HG02973 (cell line): ENCODE data around the gene MAPKAPK5.
"Not testable (repeated sequence)": the region's sequence is repeated elsewhere in the genome, so short reads cannot be mapped to it uniquely, and the experiment has no call there.

Experiments used
- ATAC-seq: cut with Tn5 transposase; IDR thresholded peaks from one replicate; pipeline ENCODE4 v1.9.1; 2021; ENCODE audit warnings: moderate library complexity; ENCODE audit not compliant: unreplicated experiment

The MAPKAPK5 gene

GRCh38 chr12:111827907-111828306, 14.1 kb upstream of the MAPKAPK5 start:
- no peak for ATAC-seq

- no peak for ATAC-seq
Observed at GRCh38 chr12:111828338-111828979, 13.6 kb upstream of the MAPKAPK5 start.

GRCh38 chr12:111829635-111830034, 12.4 kb upstream of the MAPKAPK5 start:
- ATAC-seq, result not testable (repeated sequence)

GRCh38 chr12:111834740-111835386, 7.2 kb upstream of the MAPKAPK5 start:
- not testable (repeated sequence) for ATAC-seq

DNA sequence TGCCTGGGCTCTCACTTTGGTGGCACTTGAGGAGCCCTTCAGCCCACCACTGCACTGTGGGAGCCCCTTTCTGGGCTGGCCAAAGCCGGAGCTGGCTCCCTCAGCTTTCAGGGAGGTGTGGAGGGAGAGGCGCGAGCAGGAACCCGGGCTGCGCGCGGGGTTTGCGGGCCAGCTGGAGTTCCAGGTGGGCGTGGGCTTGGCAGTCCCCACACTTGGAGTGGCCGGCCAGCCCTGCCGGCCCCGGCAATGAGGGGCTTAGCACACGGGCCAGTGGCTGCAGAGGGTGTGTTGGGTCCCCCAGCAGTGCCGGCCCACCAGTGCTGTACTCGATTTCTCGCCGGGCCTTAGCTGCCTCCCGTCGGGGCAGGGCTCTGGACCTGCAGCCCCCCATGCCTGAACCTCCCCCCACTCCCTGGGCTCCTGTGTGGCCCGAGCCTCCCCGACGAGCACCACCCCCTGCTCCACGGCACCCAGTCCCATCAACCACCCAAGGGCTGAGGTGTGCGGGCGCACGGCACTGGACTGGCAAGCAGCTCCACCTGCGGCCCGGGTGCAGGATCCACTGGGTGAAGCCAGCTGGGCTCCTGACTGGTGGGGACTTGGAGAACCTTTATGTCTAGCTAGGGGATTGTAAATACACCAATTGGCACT, 6.4 kb upstream of the MAPKAPK5 start:
- ATAC-seq, result not testable (repeated sequence)

DNA sequence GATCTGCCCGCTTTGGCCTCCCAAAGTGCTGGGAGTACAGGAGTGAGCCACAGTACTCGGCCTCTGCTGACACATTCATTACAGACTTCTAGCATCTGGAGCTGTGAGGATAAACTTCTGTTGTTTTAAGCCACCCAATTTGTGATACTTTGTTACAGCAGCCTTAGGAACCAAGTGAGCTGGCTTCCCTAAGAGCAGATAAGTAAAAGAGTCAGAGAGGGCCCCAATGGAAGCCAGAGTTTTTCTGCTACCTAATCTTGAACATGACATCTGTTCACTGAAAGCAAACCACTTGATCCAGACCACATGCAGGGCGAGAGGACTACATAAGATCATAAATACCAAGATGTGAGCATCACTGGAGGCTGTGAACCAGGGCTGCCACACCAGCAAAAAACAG, 3.7 kb upstream of the MAPKAPK5 start:
- ATAC-seq, result no peak

DNA sequence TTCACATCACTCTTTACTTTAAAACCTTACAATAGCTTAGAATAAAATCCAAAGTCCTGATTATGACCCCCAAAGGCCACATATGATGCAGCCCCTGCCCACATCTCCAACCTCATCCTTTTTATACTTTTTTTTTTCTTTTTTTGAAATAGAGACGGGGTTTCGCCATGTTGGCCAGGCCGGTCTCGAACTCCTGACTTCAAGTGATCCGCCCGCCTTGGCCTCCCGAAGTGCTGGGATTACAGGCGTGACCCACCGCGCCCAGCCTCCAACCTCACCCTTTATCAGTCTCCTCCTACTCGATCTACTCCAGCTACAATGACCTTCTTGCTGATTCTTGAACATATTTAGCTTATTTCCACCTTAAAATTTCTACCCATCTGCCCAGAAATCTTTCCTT, 1.2 kb upstream of the MAPKAPK5 start:
- no peak for ATAC-seq

GRCh38 chr12:111841236-111841749, 735 bp upstream of the MAPKAPK5 start:
- ATAC-seq, result peak; percentile 12

- ATAC-seq, result peak; percentile 25
Observed at GRCh38 chr12:111842556-111843396, 748 bp downstream of the MAPKAPK5 start.

DNA sequence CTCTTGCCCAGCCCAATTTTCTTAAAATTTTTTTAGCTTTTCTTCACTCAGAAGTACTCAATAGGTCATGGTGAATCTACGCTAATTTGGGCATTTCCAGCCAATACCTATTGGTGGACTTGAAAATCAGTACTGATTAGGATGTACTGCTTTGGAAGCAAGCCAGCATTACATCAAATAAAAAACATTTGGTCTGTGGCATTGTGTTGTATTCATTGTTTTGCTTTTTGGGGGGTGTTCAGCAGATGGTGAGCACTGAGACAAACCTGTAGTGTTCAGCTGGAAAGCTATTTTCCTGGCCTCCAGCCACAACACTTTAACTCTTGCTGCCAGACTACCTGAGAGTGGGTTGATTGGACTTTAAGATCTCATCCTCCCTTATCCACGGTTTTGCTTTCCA, 4.0 kb downstream of the MAPKAPK5 start:
- ATAC-seq, result no peak

- ATAC-seq, result no peak
Observed at GRCh38 chr12:111850526-111850925, 8.5 kb downstream of the MAPKAPK5 start.

- no peak for ATAC-seq
Observed at GRCh38 chr12:111858186-111858585, 16.2 kb downstream of the MAPKAPK5 start.

GRCh38 chr12:111858778-111859177, 16.8 kb downstream of the MAPKAPK5 start:
- no peak for ATAC-seq

GRCh38 chr12:111864913-111865312, 22.9 kb downstream of the MAPKAPK5 start:
- no peak for ATAC-seq

DNA sequence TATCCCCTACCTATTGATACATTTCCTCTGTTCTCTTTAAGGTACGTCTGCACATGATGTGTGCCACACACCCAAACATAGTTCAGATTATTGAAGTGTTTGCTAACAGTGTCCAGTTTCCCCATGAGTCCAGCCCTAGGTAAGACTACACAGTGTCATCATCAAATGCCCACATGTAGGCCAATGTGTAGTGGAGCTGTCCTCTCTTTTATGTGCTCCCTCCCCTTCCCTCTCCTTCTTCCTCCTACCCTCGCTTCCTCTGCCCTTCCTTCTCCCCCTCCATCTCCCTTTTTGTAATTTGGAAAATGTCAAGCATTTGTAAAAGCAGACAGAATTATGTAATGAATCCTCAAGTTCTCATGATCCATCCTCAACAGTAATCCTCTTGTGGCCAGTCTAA, 25.5 kb downstream of the MAPKAPK5 start:
- ATAC-seq, result no peak

DNA sequence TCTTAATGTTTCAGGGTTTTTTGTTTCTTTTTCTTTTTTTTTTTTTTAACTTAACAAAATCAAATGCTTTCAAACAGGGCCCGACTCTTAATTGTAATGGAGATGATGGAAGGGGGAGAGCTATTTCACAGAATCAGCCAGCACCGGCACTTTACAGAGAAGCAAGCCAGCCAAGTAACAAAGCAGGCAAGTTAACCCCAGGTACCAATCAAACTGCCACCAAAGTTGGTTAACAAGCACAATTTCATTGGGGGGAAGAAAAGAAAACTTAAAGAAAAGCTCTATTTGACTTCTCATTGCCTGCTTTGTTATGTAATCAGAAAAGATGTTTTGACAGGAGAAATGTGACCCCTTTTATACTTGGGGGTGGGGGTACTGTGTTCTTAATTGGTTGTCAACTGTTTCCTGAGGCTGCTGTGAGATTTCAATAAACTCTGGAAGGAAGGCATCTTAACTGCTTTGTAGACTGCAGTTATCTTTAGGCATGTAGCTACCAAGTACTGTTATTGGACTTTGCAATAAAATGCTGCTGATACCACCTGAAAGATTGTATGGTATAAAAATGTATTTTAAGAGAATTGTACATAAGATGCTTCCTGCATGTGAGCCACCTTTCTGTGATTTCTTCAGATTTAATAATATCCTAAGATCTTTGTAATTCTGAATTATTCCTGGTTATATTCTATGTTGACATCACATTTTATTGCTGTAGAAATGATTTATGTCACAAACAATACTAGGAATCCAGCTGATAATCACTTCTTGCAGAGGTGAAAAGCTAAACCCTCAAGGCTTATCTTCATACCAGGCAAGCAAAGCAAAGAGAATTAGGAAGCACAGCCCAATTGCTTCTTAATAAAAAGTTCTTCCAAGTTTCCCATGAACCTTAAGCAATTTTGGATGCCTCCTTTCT, 26.9 kb downstream of the MAPKAPK5 start:
- no peak for ATAC-seq

DNA sequence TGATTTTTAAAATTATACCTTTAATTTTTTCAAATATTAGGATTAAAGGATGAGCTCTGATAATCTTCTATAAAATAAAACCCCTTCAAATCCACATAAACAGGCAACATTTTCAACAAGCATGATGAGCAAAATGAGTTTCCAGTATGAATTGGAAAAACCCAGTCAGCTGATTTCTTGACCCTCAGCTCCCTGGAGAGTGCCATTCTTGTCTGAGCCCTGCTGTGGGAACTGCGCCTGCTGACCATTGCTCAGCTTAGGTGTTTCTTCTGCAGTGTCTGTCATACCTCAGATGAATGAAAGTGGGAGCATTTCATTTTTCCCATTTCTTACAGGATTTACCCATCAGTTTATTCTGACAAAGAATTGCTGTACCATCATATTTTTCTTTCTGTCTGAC, 27.6 kb downstream of the MAPKAPK5 start:
- ATAC-seq, result no peak

- ATAC-seq, result no peak
Observed at GRCh38 chr12:111870216-111870615, 28.2 kb downstream of the MAPKAPK5 start.

DNA sequence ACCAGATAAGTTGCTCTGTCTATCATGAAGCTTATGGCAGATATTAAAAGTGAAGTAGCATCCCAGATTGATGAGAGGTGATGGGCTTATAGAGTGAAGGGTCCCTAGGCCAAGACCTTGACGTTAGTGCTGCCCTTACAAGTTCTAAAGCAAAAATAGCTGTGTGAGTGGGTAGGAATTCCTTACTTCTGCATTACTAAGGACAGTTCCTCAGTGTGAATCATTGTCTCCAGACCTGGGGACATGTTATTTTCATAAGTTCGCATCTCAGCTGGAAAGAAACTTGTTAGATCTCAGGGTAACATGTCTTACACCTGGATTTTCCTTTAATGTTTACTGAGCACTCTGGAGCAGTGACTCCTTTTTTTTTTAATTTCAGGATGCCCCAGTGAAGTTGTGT, 28.7 kb downstream of the MAPKAPK5 start:
- ATAC-seq, result no peak

GRCh38 chr12:111873113-111873512, 31.1 kb downstream of the MAPKAPK5 start:
- ATAC-seq, result no peak
